Measurements from ENCODE around the gene SVOPL.

DNA sequence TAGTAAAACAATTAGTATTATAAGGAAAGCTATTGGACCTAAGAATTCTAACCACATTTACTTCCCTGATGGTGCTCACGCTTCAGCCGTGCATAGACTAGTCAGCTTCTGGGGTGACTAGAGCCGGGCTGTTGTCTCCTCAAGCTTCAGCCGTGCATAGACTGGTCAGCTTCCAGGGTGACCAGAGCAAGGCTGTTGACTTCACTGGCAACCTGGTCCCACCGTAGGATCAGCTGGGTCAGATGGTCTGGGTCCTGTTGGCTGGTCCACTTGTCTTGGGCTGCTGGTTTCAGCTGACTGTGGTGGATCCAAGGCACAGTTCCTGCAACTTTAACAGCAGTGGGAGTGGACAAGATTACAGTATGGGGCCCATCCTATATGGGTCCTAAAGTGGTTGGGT is 141.7 kb downstream of the SVOPL start:
- TF ChIP-seq EZH2 (IDR thresholded peaks at IDR 0.05; ENCODE audit: borderline replicate concordance, low read depth, low read length, severe bottlenecking) (no peak), CTCF (IDR thresholded peaks at IDR 0.05; ENCODE audit: borderline replicate concordance, extremely low read depth, low read length, poor library complexity, severe bottlenecking) (no peak)
